Measurements from ENCODE around the gene LMNTD2. TPM values are rescaled to one million over a fixed set of nuclear protein-coding genes. Genes with fewer than 3 reads are reported as not detected.

LMNTD2 gene
- total RNA-seq, 2 donors from 2014 or later: 8.5 to 13.3 TPM

GRCh38 chr11:512761-513595, 47.6 kb downstream of the LMNTD2 start:
- DNase-seq: no peak
- 93% methylated on average over 26 to 29 of the region's 29 CpGs for WGBS, 2 experiments (ENCODE audit: insufficient coverage in 1 of 2, insufficient read length in 1 of 2)
- Mint-ChIP-seq H3K36me3 (ENCODE audit: low read depth) (peaks cover 58% of the 10 kb centered on the region), H3K4me3 (no peak overlapping the region), H3K9me3 (peaks cover 19% of the 10 kb centered on the region), H3K27me3 (ENCODE audit: insufficient read depth) (no peaks in the 10 kb centered on the region), H3K4me1 (no peaks in the 10 kb centered on the region), H3K27ac (no peak overlapping the region)
- no peak overlapping the region for H3K9ac ChIP-seq (ENCODE audit: extremely low read depth, low read length, poor library complexity, severe bottlenecking)
- no peak overlapping the region for H3K4me3 ChIP-seq (ENCODE audit: low read length)
- H3K27ac ChIP-seq (ENCODE audit: low read depth, low read length): no peak overlapping the region
- peaks cover 11% of the 10 kb centered on the region for H3K9me3 ChIP-seq (ENCODE audit: control insufficient read depth, low read length)
- no peaks in the 10 kb centered on the region for H3K4me1 ChIP-seq (ENCODE audit: control insufficient read depth, insufficient read depth, low read length)
- no peak for TF ChIP-seq CTCF (conservative IDR thresholded peaks at IDR 0.05)
- peaks cover 21% of the 10 kb centered on the region for H3K36me3 ChIP-seq (ENCODE audit: control insufficient read depth, insufficient read depth, low read length)
- H3K27me3 ChIP-seq (ENCODE audit: control insufficient read depth, insufficient read depth, low read length, poor library complexity, severe bottlenecking): no peaks in the 10 kb centered on the region

- no peaks in the 10 kb centered on the region for H3K4me1 ChIP-seq (ENCODE audit: control insufficient read depth, insufficient read depth, low read length)
- H3K27ac Mint-ChIP-seq: no peak overlapping the region
- H3K4me1 Mint-ChIP-seq: no peaks in the 10 kb centered on the region
- H3K4me3 Mint-ChIP-seq: peak overlapping the region; percentile 90
- peaks cover 35% of the 10 kb centered on the region for H3K36me3 Mint-ChIP-seq (ENCODE audit: low read depth)
- no peak for DNase-seq
- peaks cover 15% of the 10 kb centered on the region for H3K36me3 ChIP-seq (ENCODE audit: control insufficient read depth, insufficient read depth, low read length)
- no peaks in the 10 kb centered on the region for H3K27me3 ChIP-seq (ENCODE audit: control insufficient read depth, insufficient read depth, low read length, poor library complexity, severe bottlenecking)
- H3K9me3 ChIP-seq (ENCODE audit: control insufficient read depth, low read length): no peaks in the 10 kb centered on the region
- no peak for TF ChIP-seq CTCF (conservative IDR thresholded peaks at IDR 0.05)
- H3K27me3 Mint-ChIP-seq (ENCODE audit: insufficient read depth): peaks cover 2% of the 10 kb centered on the region
- 98 to 100% methylated on average over 1 to 5 of the region's 5 CpGs for WGBS, 2 experiments (ENCODE audit: insufficient coverage in 1 of 2, insufficient read length in 1 of 2)
- H3K27ac ChIP-seq (ENCODE audit: low read depth, low read length): no peak overlapping the region
- H3K9ac ChIP-seq (ENCODE audit: extremely low read depth, low read length, poor library complexity, severe bottlenecking): no peak overlapping the region
- H3K4me3 ChIP-seq (ENCODE audit: low read length): no peak overlapping the region
- H3K9me3 Mint-ChIP-seq: no peaks in the 10 kb centered on the region
Measured at GRCh38 chr11:508956-509355, 51.6 kb downstream of the LMNTD2 start.

DNA sequence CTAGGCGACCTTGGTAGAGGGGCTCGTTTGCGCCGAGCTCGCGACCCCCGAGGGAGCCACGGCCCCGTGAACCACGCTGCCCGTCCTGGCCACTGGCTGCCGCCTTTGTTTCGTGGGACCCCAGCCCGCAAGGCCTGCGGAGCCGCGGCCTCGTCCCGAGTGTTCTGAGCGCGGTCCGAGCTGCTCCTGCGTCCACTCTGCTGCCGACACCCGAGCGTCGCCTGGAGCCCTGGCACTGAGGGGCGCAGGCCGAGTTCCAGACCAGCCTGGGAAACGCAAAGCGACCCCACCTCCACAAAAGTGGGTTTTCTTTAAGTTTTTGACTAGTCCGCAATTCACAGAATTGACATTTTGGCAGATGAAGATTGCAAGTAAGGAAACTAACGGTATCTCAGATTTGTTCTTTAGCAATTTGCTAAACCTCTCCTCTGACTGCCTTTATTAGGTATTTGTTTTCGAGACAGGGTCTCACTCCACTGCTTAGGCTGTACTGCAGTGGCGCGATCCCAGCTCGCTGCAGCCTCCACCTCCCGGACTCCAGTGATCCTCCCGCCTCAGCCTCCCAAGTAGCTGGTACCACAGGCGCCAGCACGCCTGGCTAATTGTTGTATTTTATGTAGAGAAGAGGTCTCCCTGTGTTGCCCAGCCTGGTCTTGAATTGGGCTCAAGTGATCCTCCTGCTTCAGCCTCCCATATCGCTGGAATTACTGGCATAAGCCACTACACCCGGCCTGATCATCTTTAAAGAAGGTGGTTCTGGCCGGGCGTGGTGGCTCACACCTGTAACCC, 52.6 kb downstream of the LMNTD2 start:
- peak overlapping the region; percentile 30 for H3K27ac Mint-ChIP-seq
- no peaks in the 10 kb centered on the region for H3K27me3 ChIP-seq (ENCODE audit: control insufficient read depth, insufficient read depth, low read length, poor library complexity, severe bottlenecking)
- no peaks in the 10 kb centered on the region for H3K9me3 Mint-ChIP-seq
- peak overlapping the region; percentile 84 for H3K4me3 ChIP-seq (ENCODE audit: low read length)
- peak overlapping the region; percentile 77 for H3K27ac ChIP-seq (ENCODE audit: low read depth, low read length)
- H3K4me3 Mint-ChIP-seq: peak overlapping the region; percentile 90
- H3K9me3 ChIP-seq (ENCODE audit: control insufficient read depth, low read length): no peaks in the 10 kb centered on the region
- no peaks in the 10 kb centered on the region for H3K4me1 Mint-ChIP-seq
- H3K36me3 ChIP-seq (ENCODE audit: control insufficient read depth, insufficient read depth, low read length): peaks cover 12% of the 10 kb centered on the region
- H3K9ac ChIP-seq (ENCODE audit: extremely low read depth, low read length, poor library complexity, severe bottlenecking): peak overlapping the region; percentile 65
- TF ChIP-seq CTCF (conservative IDR thresholded peaks at IDR 0.05): no peak
- H3K36me3 Mint-ChIP-seq (ENCODE audit: low read depth): peaks cover 28% of the 10 kb centered on the region
- H3K4me1 ChIP-seq (ENCODE audit: control insufficient read depth, insufficient read depth, low read length): no peaks in the 10 kb centered on the region
- DNase-seq: no peak
- peaks cover 2% of the 10 kb centered on the region for H3K27me3 Mint-ChIP-seq (ENCODE audit: insufficient read depth)
- WGBS, 2 experiments (ENCODE audit: insufficient coverage in 1 of 2, insufficient read length in 1 of 2): 40 to 49% methylated on average over 30 to 45 of the region's 45 CpGs

Measured in endodermal cell (in vitro differentiated cells).